Sigmoid colon (tissue), 7 donors: ENCODE data around the gene KIF20A. TPM values are rescaled to one million over a fixed set of nuclear protein-coding genes. Genes with fewer than 3 reads are reported as not detected.
"Not testable (repeated sequence)": the region's sequence is repeated elsewhere in the genome, so short reads cannot be mapped to it uniquely, and the experiment has no call there.

ENCODE experiments used
- DNase-seq: peaks from one replicate; pipeline ENCODE4 v3.0.0-alpha.2; 2019
- H3K27ac ChIP-seq, 4 donors: fragments of 200-600 bp; sonication (generic); one replicate each; pipeline ENCODE4 v1.5.1; 2016 to 2019; ENCODE audit warnings: mild to moderate bottlenecking in 1 of 4
- H3K27me3 ChIP-seq, 3 donors: fragments of 200-600 bp; sonication (generic); one replicate each; pipeline ENCODE4 v1.5.1; 2019; ENCODE audit warnings: mild to moderate bottlenecking in 1 of 3
- H3K36me3 ChIP-seq, 4 donors: fragments of 200-600 bp; sonication (generic); one replicate each; pipeline ENCODE4 v1.5.1; 2016 to 2019
- H3K4me1 ChIP-seq, 4 donors: fragments of 200-600 bp; sonication (generic); one replicate each; pipeline ENCODE4 v1.5.1; 2017 to 2019
- H3K4me3 ChIP-seq, 4 donors: fragments of 200-600 bp; sonication (generic); one replicate each; pipeline ENCODE4 v1.5.1; 2017 to 2019; ENCODE audit warnings: mild to moderate bottlenecking in 2 of 4, moderate library complexity in 1 of 4
- H3K9me3 ChIP-seq, 4 donors: fragments of 200-600 bp in 3 of 4; sonication (generic) in 3 of 4; one replicate each; pipeline versions ENCODE4 v1.5.1 to v1.6.1; 2013 to 2019
- EP300 ChIP-seq, 4 donors: sonication (generic); formaldehyde crosslinking; IDR thresholded peaks; one replicate each; pipeline ENCODE4 v1.6.1; 2017; ENCODE audit warnings: antibody characterized with exemption in 4 of 4
- POLR2A ChIP-seq, 2 donors: fragments of 450-650 bp; IDR thresholded peaks; one replicate each; pipeline ENCODE4 v1.6.1; 2016; ENCODE audit warnings: antibody characterized with exemption in 2 of 2, mild to moderate bottlenecking in 2 of 2, moderate library complexity in 2 of 2
- POLR2AphosphoS5 ChIP-seq, 4 donors: sonication (generic); formaldehyde crosslinking; IDR thresholded peaks; one replicate each; pipeline ENCODE4 v1.6.1; 2017; ENCODE audit warnings: antibody characterized with exemption in 4 of 4
- WGBS, 2 donors: extraction: QIAGEN DNeasy Blood & Tissue Kit; methylation state at CpG; one replicate each; pipeline ENCODE4 v1.1.7; 2013; 5-methylcytosine and 5-hydroxymethylcytosine counted together
- intact Hi-C: fragments of 100-400 bp; cut with DNase I; formaldehyde crosslinking; loops from one replicate; pipeline ENCODE4 v1.15.1; 2023
- polyA plus RNA-seq, 3 donors: library from polyadenylated mRNA; stranded (reverse); fragments of 200-250 nt; gene quantifications; one replicate each; pipeline ENCODE4 v1.2.3, GENCODE V29; 2013
- total RNA-seq, 4 donors: library from RNA; depleted of rRNA; stranded (reverse); fragments of >200 nt; gene quantifications; one replicate each; pipeline ENCODE4 v1.1.0, GENCODE V29; 2016
- TF ChIP-seq, protein P1 (sequence below), 4 experiments: fragments of 450-650 bp in 3 of 4; fragments of 200-600 bp in 1 of 4; IDR thresholded peaks; one replicate each; pipeline ENCODE4 v1.5.1; 2016 to 2019; ENCODE audit warnings: antibody characterized with exemption in 4 of 4, mild to moderate bottlenecking in 3 of 4, moderate library complexity in 2 of 4
- donor health status: healthy with polysubstance abuse.
- donor health status: Bipolar disorder and iron deficiency.
- donor health status: healthy.

KIF20A gene
- total and polyA plus RNA-seq, 7 donors, result 0.36 to 9.8 (median 1.2) TPM; not detected in 1

DNA sequence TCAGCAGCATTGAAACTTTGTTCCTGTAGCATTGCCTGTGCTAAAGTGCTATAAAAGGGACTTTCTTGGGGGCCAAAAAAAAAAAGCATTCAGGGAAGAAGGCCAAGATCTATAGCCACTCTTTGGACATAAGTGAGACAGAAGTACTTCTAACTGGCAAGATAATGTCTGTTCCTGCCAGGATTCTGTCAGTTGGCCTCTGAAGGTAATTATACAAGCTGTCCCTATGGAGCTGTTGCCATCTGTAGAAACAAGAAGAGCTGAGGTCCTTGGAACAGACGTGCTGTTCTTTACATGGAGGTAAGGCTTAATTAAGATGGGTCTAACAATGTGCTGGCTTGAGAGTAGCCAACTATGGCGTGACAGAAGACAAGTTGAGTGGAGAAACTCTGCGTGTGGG is 9.7 kb downstream of the KIF20A start:
- DNase-seq, result no peak
- Histone ChIP-seq H3K9me3 (no peaks in the 10 kb centered on the region), H3K4me1 (no peaks in the 10 kb centered on the region), H3K27me3 (no peaks in the 10 kb centered on the region), H3K36me3 (peaks cover 23 to 96% (median 51%) of the 10 kb centered on the region in 4 donors), H3K4me3 (no peak overlapping the region), H3K27ac (no peak overlapping the region)
- TF ChIP-seq POLR2AphosphoS5 (IDR thresholded peaks at IDR 0.05) (no peak), EP300 (IDR thresholded peaks at IDR 0.05) (no peak), POLR2A (IDR thresholded peaks at IDR 0.05) (no peak)
- TF ChIP-seq, protein P1, sequence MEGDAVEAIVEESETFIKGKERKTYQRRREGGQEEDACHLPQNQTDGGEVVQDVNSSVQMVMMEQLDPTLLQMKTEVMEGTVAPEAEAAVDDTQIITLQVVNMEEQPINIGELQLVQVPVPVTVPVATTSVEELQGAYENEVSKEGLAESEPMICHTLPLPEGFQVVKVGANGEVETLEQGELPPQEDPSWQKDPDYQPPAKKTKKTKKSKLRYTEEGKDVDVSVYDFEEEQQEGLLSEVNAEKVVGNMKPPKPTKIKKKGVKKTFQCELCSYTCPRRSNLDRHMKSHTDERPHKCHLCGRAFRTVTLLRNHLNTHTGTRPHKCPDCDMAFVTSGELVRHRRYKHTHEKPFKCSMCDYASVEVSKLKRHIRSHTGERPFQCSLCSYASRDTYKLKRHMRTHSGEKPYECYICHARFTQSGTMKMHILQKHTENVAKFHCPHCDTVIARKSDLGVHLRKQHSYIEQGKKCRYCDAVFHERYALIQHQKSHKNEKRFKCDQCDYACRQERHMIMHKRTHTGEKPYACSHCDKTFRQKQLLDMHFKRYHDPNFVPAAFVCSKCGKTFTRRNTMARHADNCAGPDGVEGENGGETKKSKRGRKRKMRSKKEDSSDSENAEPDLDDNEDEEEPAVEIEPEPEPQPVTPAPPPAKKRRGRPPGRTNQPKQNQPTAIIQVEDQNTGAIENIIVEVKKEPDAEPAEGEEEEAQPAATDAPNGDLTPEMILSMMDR (IDR thresholded peaks at IDR 0.05), result no peak
- intact Hi-C loops, result no loop called here
- WGBS, 2 donors, result 89 to 92% methylated on average over 3 of the region's 3 CpGs

DNA sequence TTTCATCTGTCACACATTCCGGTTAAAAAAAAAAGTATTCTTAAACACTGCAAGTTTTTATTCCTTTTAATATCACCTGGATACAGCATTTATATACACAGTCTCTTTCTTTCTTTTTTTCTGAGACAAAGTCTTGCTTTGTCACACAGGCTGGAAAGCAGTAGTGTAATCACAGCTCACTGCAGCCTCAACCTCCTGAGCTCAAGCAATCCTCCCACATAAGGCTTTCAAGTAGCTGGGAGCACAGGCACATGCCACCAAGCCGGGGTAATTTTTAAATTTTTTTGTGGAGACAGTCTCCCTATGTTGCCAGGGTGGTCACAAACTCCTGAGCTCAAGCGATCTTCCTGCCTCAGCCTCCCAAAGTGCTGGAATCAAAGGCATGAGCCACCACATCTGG is 13.9 kb downstream of the KIF20A start:
- WGBS, 2 donors, result 94 to 98% methylated on average over 3 of the region's 3 CpGs
- no peak overlapping the region for H3K4me3 ChIP-seq
- intact Hi-C loops, result no loop called here
- peaks cover 23 to 91% (median 45%) of the 10 kb centered on the region in 4 donors for H3K36me3 ChIP-seq
- no peaks in the 10 kb centered on the region for H3K4me1 ChIP-seq
- no peak for DNase-seq
- TF ChIP-seq EP300 (IDR thresholded peaks at IDR 0.05), result no peak
- TF ChIP-seq, protein P1 (IDR thresholded peaks at IDR 0.05), result no peak
- TF ChIP-seq POLR2A (IDR thresholded peaks at IDR 0.05), result no peak
- no peak for TF ChIP-seq POLR2AphosphoS5 (IDR thresholded peaks at IDR 0.05)
- H3K27ac ChIP-seq, result no peak overlapping the region
- H3K27me3 ChIP-seq, result no peaks in the 10 kb centered on the region
- no peaks in the 10 kb centered on the region for H3K9me3 ChIP-seq

DNA sequence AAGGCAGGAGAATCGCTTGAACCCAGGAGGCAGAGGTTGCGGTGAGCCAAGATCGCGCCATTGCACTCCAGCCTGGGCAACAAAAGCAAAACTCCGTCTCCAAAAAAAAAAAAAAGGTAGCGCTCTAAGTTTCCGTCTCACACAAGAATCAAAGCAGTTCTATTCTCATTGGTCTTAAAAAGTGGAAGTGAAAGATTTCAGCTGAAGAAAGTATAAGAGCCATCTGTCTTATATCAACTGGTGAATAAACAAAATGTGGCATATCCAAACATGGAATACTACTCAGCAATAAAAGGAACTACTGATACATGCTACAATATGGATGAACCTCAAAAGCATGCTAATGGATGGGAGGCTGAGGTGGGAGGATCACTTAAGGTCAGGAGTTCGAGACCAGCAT is 14.9 kb downstream of the KIF20A start:
- H3K4me1 ChIP-seq, intact Hi-C loops, H3K9me3 ChIP-seq, DNase-seq, H3K4me3 ChIP-seq, H3K27ac ChIP-seq, H3K27me3 ChIP-seq: not testable (repeated sequence)
- WGBS, 2 donors, result 87% methylated on average over 8 of the region's 8 CpGs
- peaks cover 16 to 91% (median 45%) of the 10 kb centered on the region in 4 donors for H3K36me3 ChIP-seq

DNA sequence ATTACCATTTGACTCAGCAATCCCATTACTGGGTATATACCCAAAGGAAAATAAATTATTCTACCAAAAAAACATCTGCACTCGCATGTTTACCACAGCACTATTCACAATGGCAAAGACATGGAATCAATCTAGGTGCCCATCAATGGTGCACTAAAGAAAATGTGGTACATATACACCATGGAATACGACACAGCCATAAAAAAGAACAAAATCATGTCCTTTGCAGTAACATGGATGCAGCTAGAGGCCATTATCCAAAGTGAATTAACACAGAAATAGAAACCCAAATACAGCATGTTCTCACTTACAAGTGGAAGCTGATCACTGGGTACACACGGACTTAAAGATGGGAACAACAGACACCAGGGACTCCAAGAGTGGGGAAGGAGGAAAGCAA is 32.1 kb downstream of the KIF20A start:
- intact Hi-C loops, result loop anchor here (5.0 kb wide), 1 partner anchor 126 kb away; the partner anchor contains the start of gene FAM53C
- DNase-seq, result no peak
- H3K9me3 ChIP-seq, result no peaks in the 10 kb centered on the region
- H3K27me3 ChIP-seq, result no peaks in the 10 kb centered on the region
- 93% methylated on average over 3 of the region's 3 CpGs for WGBS, 2 donors
- H3K4me1 ChIP-seq, result peaks cover 0 to 29% (median 24%) of the 10 kb centered on the region in 4 donors
- TF ChIP-seq, protein P1 (IDR thresholded peaks at IDR 0.05), result no peak
- no peak overlapping the region for H3K27ac ChIP-seq
- peaks cover 0 to 35% (median 2%) of the 10 kb centered on the region in 4 donors for H3K36me3 ChIP-seq
- H3K4me3 ChIP-seq, result no peak overlapping the region

DNA sequence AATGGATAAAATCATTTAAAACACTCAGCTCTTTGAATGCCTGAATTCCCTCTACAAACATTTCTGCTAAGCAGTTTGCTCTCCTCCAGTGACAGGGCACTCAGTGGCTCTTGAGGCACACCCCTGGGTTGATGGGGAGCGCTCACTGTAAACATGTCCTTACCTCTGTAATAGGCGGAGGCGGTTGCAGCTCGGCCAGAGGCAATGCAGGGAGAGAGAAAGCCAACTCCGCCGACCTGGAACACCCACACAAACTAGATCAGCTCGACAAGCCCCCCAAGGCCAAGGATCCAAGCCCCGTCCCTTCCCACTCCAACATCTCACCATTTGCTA is 33.9 kb downstream of the KIF20A start:
- Histone ChIP-seq H3K4me1 (peaks cover 0 to 29% (median 24%) of the 10 kb centered on the region in 4 donors), H3K9me3 (no peaks in the 10 kb centered on the region), H3K27ac (peak overlapping the region; percentile 82 to 85 (median 83)), H3K36me3 (peaks cover 0 to 21% (median 2%) of the 10 kb centered on the region in 4 donors), H3K4me3 (peak overlapping the region; percentile 89 to 98 (median 92)), H3K27me3 (no peaks in the 10 kb centered on the region)
- 0 to 1% methylated on average over 8 of the region's 8 CpGs for WGBS, 2 donors
- DNase-seq, result no peak
- intact Hi-C loops, result loop anchor here (2.0 to 5.0 kb wide), 2 partner anchors 34 to 125 kb away; partner anchors contain the start of genes BRD8, FAM53C and KIF20A
- TF ChIP-seq POLR2AphosphoS5 (IDR thresholded peaks at IDR 0.05) (no peak), EP300 (IDR thresholded peaks at IDR 0.05) (no peak), POLR2A (IDR thresholded peaks at IDR 0.05) (no peak)
- TF ChIP-seq, protein P1 (IDR thresholded peaks at IDR 0.05), result no peak
